Panc1 (cell line): ENCODE measurements around the gene CARMIL1.

Experiments
- CTCF ChIP-seq: fragments of 450-650 bp; IDR thresholded peaks from 2 replicates; pipeline ENCODE4 v1.5.1; 2017; ENCODE audit warnings: mild to moderate bottlenecking
- POLR2AphosphoS5 ChIP-seq: IDR thresholded peaks from 2 replicates; pipeline ENCODE4 v1.6.1; 2012; ENCODE audit warnings: mild to moderate bottlenecking, low read depth, low read length, moderate library complexity
- SIN3A ChIP-seq: IDR thresholded peaks from 2 replicates; pipeline ENCODE4 v1.6.1; 2012; ENCODE audit warnings: low read depth, mild to moderate bottlenecking, low read length, moderate library complexity, borderline replicate concordance; ENCODE audit not compliant: insufficient read depth
- TCF7L2 ChIP-seq: IDR thresholded peaks from 2 replicates; pipeline ENCODE4 v1.6.1; 2011; ENCODE audit warnings: mild to moderate bottlenecking, low read depth, low read length, inconsistent platforms

GRCh38 chr6:25599516-25600085, 320.4 kb downstream of the CARMIL1 start:
- TF ChIP-seq SIN3A (no peak), CTCF (no peak), POLR2AphosphoS5 (no peak), TCF7L2 (no peak)
